Dendritic cell treated with granulocyte-macrophage colony-stimulating factor and Interleukin-4, amounts not matched to agents 40 ng/mL and 50 ng/mL, for 4 days (primary cell): Measurements from ENCODE around the gene MUC4.
"Not testable (repeated sequence)": the region's sequence is repeated elsewhere in the genome, so short reads cannot be mapped to it uniquely, and the experiment has no call there.

ENCODE experiments used
- H3K27ac Mint-ChIP-seq: one replicate; pipeline ENCODE4 v1.8.0; 2022; ENCODE audit warnings: mild to moderate bottlenecking, mixed read lengths
- H3K27me3 Mint-ChIP-seq: one replicate; pipeline ENCODE4 v1.8.0; 2022; ENCODE audit warnings: mild to moderate bottlenecking, mixed read lengths
- H3K36me3 Mint-ChIP-seq: one replicate; pipeline ENCODE4 v1.8.0; 2022; ENCODE audit warnings: low read depth, mixed read lengths
- H3K4me1 Mint-ChIP-seq: one replicate; pipeline ENCODE4 v1.8.0; 2022; ENCODE audit warnings: low read depth, mixed read lengths
- H3K4me3 Mint-ChIP-seq: one replicate; pipeline ENCODE4 v1.8.0; 2022; ENCODE audit warnings: mild to moderate bottlenecking, moderate library complexity, mixed read lengths
- H3K9me3 Mint-ChIP-seq: one replicate; pipeline ENCODE4 v1.8.0; 2022; ENCODE audit warnings: mixed read lengths
- intact Hi-C: fragments of 100-400 bp; cut with micrococcal nuclease; formaldehyde crosslinking; loops from one replicate; pipeline ENCODE4 v1.15.0; 2022

MUC4 gene

DNA sequence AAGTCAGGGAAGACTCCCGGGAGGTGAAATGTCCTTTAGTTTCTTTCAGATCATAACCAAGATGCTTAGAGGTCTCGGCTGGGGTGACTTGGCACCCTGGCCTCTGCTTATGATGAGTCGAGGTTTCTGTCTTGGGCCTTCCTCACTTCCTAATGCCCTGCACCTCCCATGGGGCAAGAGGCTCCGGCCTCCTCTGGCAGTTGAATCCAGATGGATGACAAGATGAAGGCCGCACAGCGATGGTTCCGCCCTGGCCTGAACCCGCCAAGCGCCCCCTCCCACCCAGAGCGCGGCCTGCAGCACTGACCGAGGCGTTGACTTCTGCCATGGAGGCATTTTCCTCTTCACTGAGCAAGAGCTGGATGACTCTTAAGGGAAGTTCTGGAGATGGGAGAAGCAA lies 59.7 kb downstream of the MUC4 start:
- intact Hi-C loops, result no loop called here
- Mint-ChIP-seq H3K36me3 (no peaks in the 10 kb centered on the region), H3K4me3 (no peak overlapping the region), H3K4me1 (peaks cover 6% of the 10 kb centered on the region), H3K27me3 (peaks cover 33% of the 10 kb centered on the region), H3K9me3 (no peaks in the 10 kb centered on the region), H3K27ac (no peak overlapping the region)

GRCh38 chr3:195751560-195751959 lies 60.2 kb downstream of the MUC4 start:
- Mint-ChIP-seq H3K4me3 (no peak overlapping the region), H3K27me3 (peaks cover 29% of the 10 kb centered on the region), H3K9me3 (no peaks in the 10 kb centered on the region), H3K4me1 (peaks cover 6% of the 10 kb centered on the region), H3K36me3 (no peaks in the 10 kb centered on the region), H3K27ac (no peak overlapping the region)
- intact Hi-C loops, result no loop called here

- Mint-ChIP-seq H3K4me3 (no peak overlapping the region), H3K27ac (no peak overlapping the region), H3K9me3 (no peaks in the 10 kb centered on the region), H3K36me3 (no peaks in the 10 kb centered on the region), H3K4me1 (peaks cover 6% of the 10 kb centered on the region), H3K27me3 (peaks cover 31% of the 10 kb centered on the region)
- intact Hi-C loops, result no loop called here
Observed at GRCh38 chr3:195750797-195751520, 60.8 kb downstream of the MUC4 start.

GRCh38 chr3:195749101-195749500 lies 62.6 kb downstream of the MUC4 start:
- H3K27ac Mint-ChIP-seq, H3K4me1 Mint-ChIP-seq, intact Hi-C loops, H3K36me3 Mint-ChIP-seq, H3K9me3 Mint-ChIP-seq, H3K4me3 Mint-ChIP-seq: not testable (repeated sequence)
- peaks cover 27% of the 10 kb centered on the region for H3K27me3 Mint-ChIP-seq

DNA sequence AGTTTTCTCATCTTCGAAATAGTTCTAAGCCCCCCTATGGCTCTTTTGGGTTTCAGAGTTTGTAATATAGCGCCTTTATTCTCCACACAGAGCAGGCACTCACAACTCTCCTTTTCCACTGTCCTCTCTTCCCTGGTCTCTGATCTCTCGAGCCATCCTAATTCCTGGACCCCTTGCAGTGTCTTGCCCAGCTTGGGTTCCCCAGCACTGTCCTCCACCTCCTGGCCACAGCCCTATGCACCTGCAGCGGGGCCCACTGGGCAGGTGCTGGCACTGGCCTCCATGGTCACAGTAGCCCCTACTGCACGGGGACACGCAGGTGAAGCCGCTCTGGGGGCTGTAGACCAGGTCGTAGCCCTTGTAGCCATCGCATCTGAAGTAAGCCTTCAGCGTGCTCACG lies 63.1 kb downstream of the MUC4 start:
- Mint-ChIP-seq H3K9me3 (no peaks in the 10 kb centered on the region), H3K27ac (no peak overlapping the region)

GRCh38 chr3:195746751-195747150 lies 65.0 kb downstream of the MUC4 start:
- Mint-ChIP-seq H3K4me1 (peaks cover 6% of the 10 kb centered on the region), H3K27ac (no peak overlapping the region), H3K4me3 (no peak overlapping the region), H3K27me3 (peaks cover 28% of the 10 kb centered on the region), H3K36me3 (no peaks in the 10 kb centered on the region), H3K9me3 (no peaks in the 10 kb centered on the region)
- intact Hi-C loops, result no loop called here

More for the DNA sequence above, 63.1 kb downstream of the MUC4 start:
- H3K4me1 Mint-ChIP-seq, result peaks cover 9% of the 10 kb centered on the region
- intact Hi-C loops, result no loop called here
- no peaks in the 10 kb centered on the region for H3K36me3 Mint-ChIP-seq
- peaks cover 27% of the 10 kb centered on the region for H3K27me3 Mint-ChIP-seq
- H3K4me3 Mint-ChIP-seq, result no peak overlapping the region

DNA sequence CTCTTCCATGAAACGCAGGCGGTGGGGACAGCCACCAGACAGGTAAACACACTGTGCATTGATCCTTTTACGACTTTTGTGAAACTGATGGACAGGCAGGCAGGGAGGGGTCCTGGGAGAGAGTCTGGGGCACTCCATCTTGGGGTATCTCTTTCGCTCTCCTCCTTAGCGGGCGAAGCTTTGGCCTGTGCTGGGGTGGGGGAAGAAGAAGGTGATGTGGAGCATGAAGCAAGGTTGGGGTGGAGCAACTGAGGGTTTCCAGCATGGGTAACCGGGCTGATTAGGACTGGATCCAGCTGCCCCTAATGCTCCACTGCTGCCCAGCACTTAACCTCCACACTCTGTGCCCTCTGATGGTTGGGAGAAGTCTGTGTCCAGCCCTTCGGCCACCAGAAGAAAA lies 65.4 kb downstream of the MUC4 start:
- intact Hi-C loops, result no loop called here
- no peaks in the 10 kb centered on the region for H3K9me3 Mint-ChIP-seq
- no peak overlapping the region for H3K27ac Mint-ChIP-seq
- H3K4me1 Mint-ChIP-seq, result peaks cover 6% of the 10 kb centered on the region
- H3K4me3 Mint-ChIP-seq, result no peak overlapping the region
- H3K36me3 Mint-ChIP-seq, result no peaks in the 10 kb centered on the region
- peaks cover 31% of the 10 kb centered on the region for H3K27me3 Mint-ChIP-seq

DNA sequence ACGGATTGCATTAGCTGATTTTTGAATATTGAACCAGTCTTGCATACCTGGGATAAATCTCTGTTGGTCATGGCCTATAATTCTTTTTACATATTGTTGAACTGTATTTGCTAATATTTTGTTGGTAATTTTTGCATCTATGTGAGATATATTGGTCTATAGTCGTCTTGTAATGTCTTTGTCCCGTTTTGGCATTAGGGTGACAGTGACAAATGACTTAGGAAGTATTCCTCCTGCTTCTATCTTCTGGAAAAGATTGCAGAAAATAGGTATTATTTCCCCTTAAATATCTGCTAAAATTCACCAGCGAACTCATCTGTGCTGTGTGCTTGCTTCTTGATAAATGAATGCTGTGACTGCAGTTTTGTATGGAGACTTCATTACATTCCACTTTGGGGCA lies 67.3 kb downstream of the MUC4 start:
- intact Hi-C loops, result loop anchor here (1.0 kb wide), 1 partner anchor 14 kb away; no protein-coding TSS in a partner anchor
- H3K36me3 Mint-ChIP-seq, result no peaks in the 10 kb centered on the region

DNA sequence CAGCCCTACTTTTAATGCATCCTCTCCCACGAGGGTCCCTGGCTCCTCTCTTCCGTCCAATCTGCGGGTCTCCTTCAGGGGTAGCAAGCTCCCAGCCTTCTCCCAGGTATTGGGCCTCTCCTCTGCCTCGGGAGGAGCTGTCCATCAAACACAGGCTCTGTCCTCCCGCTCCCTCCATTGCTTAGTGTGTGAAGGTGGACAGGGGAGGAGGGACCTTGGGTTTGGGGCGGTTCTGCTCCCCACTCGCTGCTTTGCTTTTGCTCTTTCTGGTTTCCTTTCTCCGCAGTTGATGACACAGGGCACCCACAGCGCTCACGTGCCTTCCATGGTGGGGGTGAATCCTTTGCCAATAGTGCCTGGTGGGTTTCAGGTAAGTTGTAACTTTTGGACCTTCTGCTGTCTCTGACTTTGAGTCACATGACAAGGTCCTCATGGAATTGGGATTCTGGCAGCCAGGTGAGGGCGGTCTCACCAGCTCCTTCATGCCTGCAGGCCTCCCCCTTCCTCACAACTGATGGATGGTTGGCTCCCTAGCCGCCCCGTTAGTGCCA lies 72.1 kb downstream of the MUC4 start:
- intact Hi-C loops, result no loop called here
- Mint-ChIP-seq H3K9me3 (no peaks in the 10 kb centered on the region), H3K36me3 (peaks cover 20% of the 10 kb centered on the region), H3K4me1 (peaks cover 11% of the 10 kb centered on the region), H3K27ac (no peak overlapping the region), H3K27me3 (peaks cover 3% of the 10 kb centered on the region), H3K4me3 (no peak overlapping the region)

More for the DNA sequence above, 67.3 kb downstream of the MUC4 start:
- Mint-ChIP-seq H3K4me3 (no peak overlapping the region), H3K4me1 (peaks cover 6% of the 10 kb centered on the region), H3K27me3 (peaks cover 26% of the 10 kb centered on the region), H3K9me3 (no peaks in the 10 kb centered on the region), H3K27ac (no peak overlapping the region)

GRCh38 chr3:195738274-195739044 lies 73.3 kb downstream of the MUC4 start:
- Mint-ChIP-seq H3K9me3 (no peaks in the 10 kb centered on the region), H3K36me3 (peaks cover 24% of the 10 kb centered on the region), H3K27me3 (peaks cover 3% of the 10 kb centered on the region), H3K4me1 (peaks cover 7% of the 10 kb centered on the region), H3K27ac (no peak overlapping the region), H3K4me3 (no peak overlapping the region)
- intact Hi-C loops, result no loop called here

- intact Hi-C loops, H3K27me3 Mint-ChIP-seq, H3K4me1 Mint-ChIP-seq, H3K27ac Mint-ChIP-seq, H3K9me3 Mint-ChIP-seq, H3K4me3 Mint-ChIP-seq: not testable (repeated sequence)
- peaks cover 31% of the 10 kb centered on the region for H3K36me3 Mint-ChIP-seq
Observed at GRCh38 chr3:195737782-195738181, 73.9 kb downstream of the MUC4 start.

- Mint-ChIP-seq H3K4me1 (peaks cover 5% of the 10 kb centered on the region), H3K36me3 (peaks cover 39% of the 10 kb centered on the region), H3K27ac (no peak overlapping the region), H3K9me3 (no peaks in the 10 kb centered on the region), H3K27me3 (peaks cover 3% of the 10 kb centered on the region), H3K4me3 (no peak overlapping the region)
- intact Hi-C loops, result no loop called here
Observed at GRCh38 chr3:195736866-195737490, 74.8 kb downstream of the MUC4 start.

GRCh38 chr3:195735036-195735695 lies 76.6 kb downstream of the MUC4 start:
- intact Hi-C loops, result no loop called here
- H3K27me3 Mint-ChIP-seq, result no peaks in the 10 kb centered on the region
- H3K36me3 Mint-ChIP-seq, result peaks cover 57% of the 10 kb centered on the region
- H3K27ac Mint-ChIP-seq, result no peak overlapping the region
- H3K4me1 Mint-ChIP-seq, result peaks cover 5% of the 10 kb centered on the region
- H3K9me3 Mint-ChIP-seq, result no peaks in the 10 kb centered on the region
- no peak overlapping the region for H3K4me3 Mint-ChIP-seq
